PC-9 (cell line): ENCODE data around the gene DAB1. TPM values are rescaled to one million over a fixed set of nuclear protein-coding genes. Genes with fewer than 3 reads are reported as not detected.

Experiments used
- BruUV-seq: library from RNA; stranded (reverse); fragments of 400-500 nt; replicated peaks from 2 replicates; lab custom pipeline; 2021; lab: Mats Ljungman, UMichigan
- CTCF ChIA-PET: fragments of 300-600 bp; sonication (Branson Sonifier 250); formaldehyde crosslinking; loops from one replicate; lab custom pipeline; 2022; ENCODE audit warnings: antibody characterized with exemption; lab: Charles Lee
- POLR2A ChIA-PET: fragments of 300-600 bp; sonication (Branson Sonifier 250); formaldehyde crosslinking; loops from one replicate; lab custom pipeline; 2022; ENCODE audit warnings: antibody characterized with exemption; ENCODE audit not compliant: unreplicated experiment; lab: Charles Lee
- DNase-seq, 2 experiments: peaks; one replicate each; pipeline versions ENCODE4 v3.0.0 to v3.0.0-alpha.2; 2015 to 2022; ENCODE audit warnings: mixed read lengths in 1 of 2
- H2AFZ ChIP-seq: fragments of 200-600 bp; sonication (generic); 2 replicates; pipeline ENCODE4 v1.8.1; 2017; ENCODE audit warnings: antibody characterized with exemption
- H3F3A ChIP-seq: fragments of 200-600 bp; sonication (generic); 2 replicates; pipeline ENCODE4 v1.8.1; 2017; ENCODE audit warnings: antibody characterized with exemption, mild to moderate bottlenecking, low read depth; ENCODE audit not compliant: insufficient read depth
- H3K27ac ChIP-seq: fragments of 200-600 bp; sonication (generic); 2 replicates; pipeline ENCODE4 v1.6.1; 2016; ENCODE audit warnings: mixed run types
- H3K27me3 ChIP-seq: fragments of 200-600 bp; sonication (generic); 2 replicates; pipeline ENCODE4 v1.6.1; 2016; ENCODE audit warnings: low read depth, mixed run types; ENCODE audit not compliant: insufficient read depth
- H3K36me3 ChIP-seq: fragments of 200-600 bp; sonication (generic); 2 replicates; pipeline ENCODE4 v1.6.1; 2016; ENCODE audit warnings: low read depth, mixed run types
- H3K4me1 ChIP-seq: fragments of 200-600 bp; sonication (generic); replicated peaks from 2 replicates; pipeline ENCODE4 v1.6.1; 2016; ENCODE audit warnings: mixed run types; ENCODE audit not compliant: insufficient read depth
- H3K4me2 ChIP-seq: fragments of 200-600 bp; sonication (generic); 2 replicates; pipeline ENCODE4 v1.6.1; 2017; ENCODE audit warnings: mixed run types
- H3K4me3 ChIP-seq: fragments of 200-600 bp; sonication (generic); 2 replicates; pipeline ENCODE4 v1.6.1; 2016; ENCODE audit warnings: mixed run types
- H3K79me2 ChIP-seq: fragments of 200-600 bp; sonication (generic); 2 replicates; pipeline ENCODE4 v1.6.1; 2017; ENCODE audit warnings: low read depth, mixed run types
- H3K9me2 ChIP-seq: fragments of 200-600 bp; sonication (generic); 2 replicates; pipeline ENCODE4 v1.8.1; 2017; ENCODE audit warnings: mild to moderate bottlenecking; ENCODE audit not compliant: insufficient read depth
- H3K9me3 ChIP-seq: fragments of 200-600 bp; sonication (generic); 2 replicates; pipeline ENCODE4 v1.8.1; 2016; ENCODE audit warnings: low read depth; ENCODE audit not compliant: insufficient read depth
- H4K20me1 ChIP-seq: fragments of 200-600 bp; sonication (generic); 2 replicates; pipeline ENCODE4 v1.8.1; 2017; ENCODE audit not compliant: insufficient read depth
- EZH2 ChIP-seq: fragments of 200-600 bp; sonication (generic); IDR thresholded peaks from 2 replicates; pipeline ENCODE4 v1.8.0; 2017; ENCODE audit warnings: antibody characterized with exemption, low read depth
- intact Hi-C: fragments of 100-400 bp; cut with micrococcal nuclease; formaldehyde crosslinking; loops from one replicate; pipeline ENCODE4 v1.10.0; 2022; ENCODE audit not compliant: unreplicated experiment
- total RNA-seq: library from RNA; stranded (reverse); gene quantifications from 2 replicates; pipeline ENCODE4 v1.2.3, GENCODE V29; 2021
- TF ChIP-seq, protein P1 (sequence below): fragments of 200-600 bp; sonication (generic); conservative IDR thresholded peaks from 2 replicates; pipeline ENCODE4 v1.6.1; 2017; ENCODE audit warnings: mixed run types, antibody characterized with exemption, mild to moderate bottlenecking, moderate library complexity

DAB1 gene
- total RNA-seq, 1 experiment from 2014 or later = not detected

DNA sequence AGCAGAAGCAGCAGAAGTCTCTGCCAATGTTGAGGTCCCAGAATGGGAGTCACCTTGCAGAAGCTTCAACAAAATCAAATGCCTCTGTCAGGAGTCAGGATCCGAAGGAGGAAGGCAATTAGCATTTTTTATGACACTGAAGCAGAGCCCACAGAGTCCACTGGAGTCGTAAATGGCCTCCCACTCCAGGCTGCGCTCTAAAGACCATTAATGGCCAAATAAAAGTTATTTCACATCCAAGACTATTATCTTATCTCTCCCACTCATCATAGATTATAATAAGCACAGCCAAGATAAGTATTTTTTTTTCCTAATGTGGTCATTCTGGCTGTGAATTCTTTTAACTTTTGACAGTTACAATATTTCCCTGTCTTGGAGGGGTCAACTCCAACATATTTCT, 267.0 kb downstream of the DAB1 start:
- H3K9me2 ChIP-seq = no peaks in the 10 kb centered on the region
- H3K79me2 ChIP-seq = no peaks in the 10 kb centered on the region
- TF ChIP-seq, protein P1, sequence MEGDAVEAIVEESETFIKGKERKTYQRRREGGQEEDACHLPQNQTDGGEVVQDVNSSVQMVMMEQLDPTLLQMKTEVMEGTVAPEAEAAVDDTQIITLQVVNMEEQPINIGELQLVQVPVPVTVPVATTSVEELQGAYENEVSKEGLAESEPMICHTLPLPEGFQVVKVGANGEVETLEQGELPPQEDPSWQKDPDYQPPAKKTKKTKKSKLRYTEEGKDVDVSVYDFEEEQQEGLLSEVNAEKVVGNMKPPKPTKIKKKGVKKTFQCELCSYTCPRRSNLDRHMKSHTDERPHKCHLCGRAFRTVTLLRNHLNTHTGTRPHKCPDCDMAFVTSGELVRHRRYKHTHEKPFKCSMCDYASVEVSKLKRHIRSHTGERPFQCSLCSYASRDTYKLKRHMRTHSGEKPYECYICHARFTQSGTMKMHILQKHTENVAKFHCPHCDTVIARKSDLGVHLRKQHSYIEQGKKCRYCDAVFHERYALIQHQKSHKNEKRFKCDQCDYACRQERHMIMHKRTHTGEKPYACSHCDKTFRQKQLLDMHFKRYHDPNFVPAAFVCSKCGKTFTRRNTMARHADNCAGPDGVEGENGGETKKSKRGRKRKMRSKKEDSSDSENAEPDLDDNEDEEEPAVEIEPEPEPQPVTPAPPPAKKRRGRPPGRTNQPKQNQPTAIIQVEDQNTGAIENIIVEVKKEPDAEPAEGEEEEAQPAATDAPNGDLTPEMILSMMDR = no peak
- no peak for TF ChIP-seq EZH2
- no peak for DNase-seq
- H3K4me2 ChIP-seq = no peak overlapping the region
- H3K36me3 ChIP-seq = no peaks in the 10 kb centered on the region
- no peak overlapping the region for H2AFZ ChIP-seq
- intact Hi-C loops = no loop called here
- POLR2A ChIA-PET = no interaction called here
- H3K4me3 ChIP-seq = no peak overlapping the region
- no peaks in the 10 kb centered on the region for H4K20me1 ChIP-seq
- H3K27ac ChIP-seq = no peak overlapping the region
- no TSS peak for BruUV-seq
- no peaks in the 10 kb centered on the region for H3K9me3 ChIP-seq
- CTCF ChIA-PET = no interaction called here
- H3K4me1 ChIP-seq = no peaks in the 10 kb centered on the region
- H3F3A ChIP-seq = no peaks in the 10 kb centered on the region
- H3K27me3 ChIP-seq = peaks cover 32% of the 10 kb centered on the region; the same call in 1 of the 2 replicates

DNA sequence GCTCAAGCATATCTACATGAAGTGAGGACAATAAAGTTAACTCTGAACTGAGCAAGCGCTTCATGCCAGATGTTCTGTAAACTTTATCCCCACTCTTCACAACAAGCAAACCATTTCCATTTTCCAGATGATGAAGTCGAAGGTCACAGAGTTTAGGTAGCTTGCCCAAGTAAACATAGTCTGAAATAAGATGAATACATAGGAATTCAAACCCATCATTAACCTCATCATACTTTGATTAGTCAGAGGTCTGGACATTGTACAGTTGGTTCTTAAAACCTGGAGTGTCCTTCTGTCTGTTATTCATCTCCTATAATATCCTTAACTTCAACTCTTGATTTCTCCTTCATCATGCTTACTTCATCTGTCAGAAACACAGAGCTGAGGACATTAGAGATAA, 277.8 kb downstream of the DAB1 start:
- Histone ChIP-seq H3K9me3 (no peaks in the 10 kb centered on the region), H3K36me3 (no peaks in the 10 kb centered on the region), H3F3A (no peaks in the 10 kb centered on the region), H4K20me1 (no peaks in the 10 kb centered on the region), H3K27me3 (peaks cover 18% of the 10 kb centered on the region), H3K9me2 (no peaks in the 10 kb centered on the region), H2AFZ (no peak overlapping the region), H3K4me3 (no peak overlapping the region), H3K4me1 (no peaks in the 10 kb centered on the region), H3K27ac (no peak overlapping the region), H3K4me2 (no peak overlapping the region), H3K79me2 (no peaks in the 10 kb centered on the region)
- ChIA-PET CTCF (no interaction called here), POLR2A (no interaction called here)
- intact Hi-C loops = no loop called here
- no peak for DNase-seq
- no peak for TF ChIP-seq EZH2
- TF ChIP-seq, protein P1 = no peak
- no TSS peak for BruUV-seq

DNA sequence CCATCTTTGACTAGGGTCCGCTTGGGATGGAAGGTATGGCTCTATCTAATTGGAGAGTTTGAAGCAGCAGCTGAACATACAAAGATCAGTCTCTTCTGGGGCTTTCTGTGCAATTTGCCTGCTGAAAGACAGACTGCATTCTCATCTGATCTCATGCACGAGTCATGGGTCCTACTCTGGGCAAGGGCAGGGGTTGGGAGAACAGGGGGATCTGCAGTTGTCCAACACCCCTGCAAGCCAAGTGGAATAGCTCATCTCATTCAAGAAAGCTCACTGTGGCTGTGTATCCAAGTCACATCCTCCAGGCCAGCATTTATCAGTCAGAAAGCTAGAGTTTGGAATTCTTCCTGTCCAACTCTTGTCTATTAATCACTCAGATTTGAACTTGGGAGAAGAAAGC, 280.9 kb downstream of the DAB1 start:
- no peak for DNase-seq
- no peaks in the 10 kb centered on the region for H3F3A ChIP-seq
- no peaks in the 10 kb centered on the region for H3K4me1 ChIP-seq
- no peaks in the 10 kb centered on the region for H3K9me3 ChIP-seq
- H2AFZ ChIP-seq = no peak overlapping the region
- POLR2A ChIA-PET = no interaction called here
- no peaks in the 10 kb centered on the region for H3K79me2 ChIP-seq
- no peak overlapping the region for H3K4me3 ChIP-seq
- H3K9me2 ChIP-seq = no peaks in the 10 kb centered on the region
- TF ChIP-seq, protein P1 = no peak
- no peak for TF ChIP-seq EZH2
- H4K20me1 ChIP-seq = no peaks in the 10 kb centered on the region
- CTCF ChIA-PET = no interaction called here
- intact Hi-C loops = no loop called here
- no peak overlapping the region for H3K4me2 ChIP-seq
- no peaks in the 10 kb centered on the region for H3K36me3 ChIP-seq
- H3K27me3 ChIP-seq = peaks cover 10% of the 10 kb centered on the region; the same call in 1 of the 2 replicates
- no TSS peak for BruUV-seq
- no peak overlapping the region for H3K27ac ChIP-seq
